Fibroblast of lung (primary cell): ENCODE measurements around the gene ATP13A5. TPM values are rescaled to one million over a fixed set of nuclear protein-coding genes. Genes with fewer than 3 reads are reported as not detected.

ENCODE experiments used
- DNase-seq, 2 donors: peaks; one replicate each; pipeline versions ENCODE4 v3.0.0 to v3.0.0-alpha.2; 2010; ENCODE audit warnings: low read depth in 2 of 2
- H2AFZ ChIP-seq: 2 replicates; pipeline ENCODE4 v1.5.1; 2012; ENCODE audit warnings: low read length, control low read depth, inconsistent platforms
- H3K27ac ChIP-seq: 2 replicates; pipeline ENCODE4 v1.5.1; 2011; ENCODE audit warnings: low read length, control low read depth; ENCODE audit not compliant: insufficient read depth
- H3K27me3 ChIP-seq: 2 replicates; pipeline ENCODE4 v1.5.1; 2011; ENCODE audit warnings: mild to moderate bottlenecking, low read length; ENCODE audit not compliant: control insufficient read depth, insufficient read depth
- H3K36me3 ChIP-seq: 2 replicates; pipeline ENCODE4 v1.5.1; 2011; ENCODE audit warnings: low read length; ENCODE audit not compliant: control insufficient read depth, insufficient read depth
- H3K4me1 ChIP-seq: 2 replicates; pipeline ENCODE4 v1.5.1; 2011; ENCODE audit warnings: low read length; ENCODE audit not compliant: control insufficient read depth, insufficient read depth; ENCODE audit errors: extremely low read depth
- H3K4me2 ChIP-seq: 2 replicates; pipeline ENCODE4 v1.5.1; 2011; ENCODE audit warnings: low read length, control low read depth; ENCODE audit not compliant: insufficient read depth; ENCODE audit errors: extremely low read depth
- H3K4me3 ChIP-seq, 4 experiments: fragments of 200-600 bp in 1 of 4; sonication (generic) in 1 of 4; replicated peaks in 1 of 4; 2 replicates each; pipeline ENCODE4 v1.5.1; 2011 to 2016; ENCODE audit warnings: low read length in 4 of 4, low read depth in 3 of 4, mild to moderate bottlenecking in 3 of 4, control low read depth in 2 of 4, inconsistent platforms in 1 of 4, mixed read lengths in 1 of 4; ENCODE audit not compliant: insufficient read depth in 1 of 4; ENCODE audit errors: control extremely low read depth in 1 of 4
- H3K79me2 ChIP-seq: 2 replicates; pipeline ENCODE4 v1.5.1; 2012; ENCODE audit warnings: mild to moderate bottlenecking, low read length, inconsistent platforms; ENCODE audit not compliant: control insufficient read depth, insufficient read depth
- H3K9ac ChIP-seq: 2 replicates; pipeline ENCODE4 v1.5.1; 2011; ENCODE audit warnings: mild to moderate bottlenecking, low read length, control low read depth; ENCODE audit not compliant: insufficient read depth
- H3K9me3 ChIP-seq: 2 replicates; pipeline ENCODE4 v1.5.1; 2012; ENCODE audit warnings: low read depth, low read length; ENCODE audit not compliant: control insufficient read depth, insufficient read depth
- H4K20me1 ChIP-seq: 2 replicates; pipeline ENCODE4 v1.5.1; 2011; ENCODE audit warnings: low read length; ENCODE audit not compliant: control insufficient read depth, insufficient read depth; ENCODE audit errors: extremely low read depth
- CTCF ChIP-seq, 2 donors: IDR thresholded peaks in 1 of 2; conservative IDR thresholded peaks in 1 of 2; 1 replicate in 1 of 2; 2 replicates in 1 of 2; pipeline ENCODE4 v1.5.1; 2011 to 2012; ENCODE audit warnings: low read length in 2 of 2, control low read depth in 1 of 2, inconsistent platforms in 1 of 2, low read depth in 1 of 2, mild to moderate bottlenecking in 1 of 2
- EZH2 ChIP-seq: IDR thresholded peaks from 2 replicates; pipeline ENCODE4 v1.5.1; 2012; ENCODE audit warnings: low read length, control low read depth, mild to moderate bottlenecking; ENCODE audit errors: missing control alignments
- polyA plus RNA-seq, 2 donors: library from polyadenylated mRNA; depleted of rRNA in 1 of 2; stranded (reverse) in 1 of 2; unstranded in 1 of 2; fragments of >200 nt; gene quantifications; 2 replicates each; pipeline ENCODE4 v1.2.1, GENCODE V29; 2011 to 2012; ENCODE audit warnings: missing spikeins in 1 of 2
- total RNA-seq: library from RNA; depleted of rRNA; stranded (reverse); fragments of >200 nt; gene quantifications from 2 replicates; pipeline ENCODE4 v1.2.1, GENCODE V29; 2014

ATP13A5 gene
- total and polyA plus RNA-seq, 2 donors (not counting 1 experiment from before 2014, with no cell fraction given) = not detected

GRCh38 chr3:193305356-193305755 is 73.2 kb downstream of the ATP13A5 start:
- no peak for DNase-seq

GRCh38 chr3:193301433-193301832 is 77.1 kb downstream of the ATP13A5 start:
- Histone ChIP-seq H2AFZ (no peak overlapping the region), H3K27ac (no peak overlapping the region), H4K20me1 (no peaks in the 10 kb centered on the region), H3K9me3 (no peaks in the 10 kb centered on the region), H3K9ac (no peak overlapping the region), H3K79me2 (no peaks in the 10 kb centered on the region), H3K4me2 (no peak overlapping the region), H3K27me3 (no peaks in the 10 kb centered on the region), H3K4me3 (no peak overlapping the region), H3K4me1 (no peaks in the 10 kb centered on the region), H3K36me3 (no peaks in the 10 kb centered on the region)
- peak in 1 of 2 donors; percentile 90 for DNase-seq
- TF ChIP-seq EZH2 = no peak
- TF ChIP-seq CTCF (conservative IDR thresholded peaks at IDR 0.05 in 1 of 2, IDR thresholded peaks at IDR 0.05 in 1 of 2; ENCODE audit: low read depth in 1 of 2, low read length in 2 of 2) = no peak

More at GRCh38 chr3:193305356-193305755, 73.2 kb downstream of the ATP13A5 start:
- Histone ChIP-seq H3K79me2 (no peaks in the 10 kb centered on the region), H2AFZ (no peak overlapping the region), H4K20me1 (no peaks in the 10 kb centered on the region), H3K4me1 (no peaks in the 10 kb centered on the region), H3K4me3 (no peak overlapping the region), H3K27me3 (no peaks in the 10 kb centered on the region), H3K9ac (no peak overlapping the region), H3K4me2 (no peak overlapping the region), H3K27ac (no peak overlapping the region), H3K9me3 (no peaks in the 10 kb centered on the region), H3K36me3 (no peaks in the 10 kb centered on the region)
- TF ChIP-seq EZH2 = no peak
- TF ChIP-seq CTCF (conservative IDR thresholded peaks at IDR 0.05 in 1 of 2, IDR thresholded peaks at IDR 0.05 in 1 of 2; ENCODE audit: low read depth in 1 of 2, low read length in 2 of 2) = no peak

DNA sequence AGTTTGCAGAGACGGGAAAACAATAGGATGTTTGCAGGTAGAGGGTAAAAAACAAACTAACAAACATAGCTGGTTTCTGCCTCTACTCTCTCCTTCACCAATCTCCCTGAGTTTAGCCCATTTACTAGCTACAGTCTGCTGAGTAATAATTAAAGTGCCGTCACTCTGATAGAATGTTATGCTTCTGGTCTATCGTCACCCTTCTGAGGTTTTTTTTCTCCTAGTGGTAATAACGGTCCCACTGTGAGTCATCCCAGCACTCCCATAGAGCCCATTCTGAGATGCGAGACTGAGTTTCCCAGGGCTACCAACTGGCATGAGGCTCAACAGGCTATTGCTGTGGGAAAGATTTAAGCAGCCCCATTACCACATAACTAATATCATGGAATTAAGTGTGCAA is 81.1 kb downstream of the ATP13A5 start:
- Histone ChIP-seq H3K36me3 (no peaks in the 10 kb centered on the region), H3K9ac (no peak overlapping the region), H3K9me3 (no peaks in the 10 kb centered on the region), H3K79me2 (no peaks in the 10 kb centered on the region), H3K27ac (no peak overlapping the region), H3K4me3 (no peak overlapping the region), H3K4me2 (no peak overlapping the region), H3K27me3 (no peaks in the 10 kb centered on the region), H3K4me1 (no peaks in the 10 kb centered on the region), H2AFZ (no peak overlapping the region), H4K20me1 (no peaks in the 10 kb centered on the region)
- TF ChIP-seq EZH2 (no peak), CTCF (conservative IDR thresholded peaks at IDR 0.05 in 1 of 2, IDR thresholded peaks at IDR 0.05 in 1 of 2; ENCODE audit: low read depth in 1 of 2, low read length in 2 of 2) (no peak)
- DNase-seq = peak in 1 of 2 donors; percentile 93
